Keratinocyte (primary cell): ENCODE measurements around the gene GYG2.

Experiments
- CTCF ChIP-seq, 3 experiments: IDR thresholded peaks in 1 of 3; conservative IDR thresholded peaks in 1 of 3; optimal IDR thresholded peaks in 1 of 3; 2 replicates in 2 of 3; 3 replicates in 1 of 3; pipeline versions ENCODE3 to v1.5.1; 2011; ENCODE audit warnings: low read length in 3 of 3, mild to moderate bottlenecking in 3 of 3, moderate library complexity in 2 of 3, control low read depth in 1 of 3, inconsistent platforms in 1 of 3; ENCODE audit not compliant: insufficient read depth in 2 of 3; ENCODE audit errors: extremely low read depth in 1 of 3
- EZH2 ChIP-seq: IDR thresholded peaks from one replicate; pipeline ENCODE4 v1.6.1; 2012; ENCODE audit warnings: inconsistent platforms, mild to moderate bottlenecking, low read length, moderate library complexity

GRCh38 chrX:2908125-2908685 lies 79.5 kb downstream of the GYG2 start:
- TF ChIP-seq CTCF (optimal IDR thresholded peaks at IDR 0.05 in 1 of 3, IDR thresholded peaks at IDR 0.05 in 1 of 3, conservative IDR thresholded peaks at IDR 0.05 in 1 of 3; ENCODE audit: extremely low read depth in 1 of 3, insufficient read depth in 2 of 3, low read length in 3 of 3), result no peak
- no peak for TF ChIP-seq EZH2
